Stimulated activated CD4-positive, alpha-beta T cell treated with anti-CD3 and anti-CD28 coated beads, Interleukin-1b, Interleukin-23, amount 100 ng/mL, for 4 hours (primary cell): ENCODE results near the gene DEFB125.
"Not testable (repeated sequence)": the region's sequence is repeated elsewhere in the genome, so short reads cannot be mapped to it uniquely, and the experiment has no call there.

Experiments used
- DNase-seq, 2 donors: peaks; one replicate each; pipeline ENCODE4 v3.0.0-alpha.2; 2020; ENCODE audit warnings: low read depth in 2 of 2

DEFB125 gene, protein sequence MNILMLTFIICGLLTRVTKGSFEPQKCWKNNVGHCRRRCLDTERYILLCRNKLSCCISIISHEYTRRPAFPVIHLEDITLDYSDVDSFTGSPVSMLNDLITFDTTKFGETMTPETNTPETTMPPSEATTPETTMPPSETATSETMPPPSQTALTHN

DNA sequence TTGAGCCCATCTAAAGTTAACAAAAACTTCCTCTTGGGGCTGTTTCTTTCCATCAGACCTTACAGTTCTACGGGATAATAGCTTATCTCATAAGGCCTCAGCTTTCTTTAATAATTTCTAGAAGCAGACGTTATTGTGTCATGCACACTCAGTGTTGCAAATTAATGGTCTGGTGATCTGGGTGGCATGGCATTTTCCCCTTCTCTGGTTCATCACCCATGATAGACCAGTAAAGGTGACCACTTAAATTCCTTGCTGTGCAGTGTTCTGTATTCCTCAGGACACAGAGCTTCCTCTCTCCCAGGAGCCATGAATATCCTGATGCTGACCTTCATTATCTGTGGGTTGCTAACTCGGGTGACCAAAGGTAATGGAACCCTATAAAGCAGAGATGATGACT lies at the start of gene DEFB125:
DEFB125 (plus strand) TSS at position 272 of the 400 bp plus-strand sequence; CDS start at position 310, 38 bp downstream.
- no peak for DNase-seq

DNA sequence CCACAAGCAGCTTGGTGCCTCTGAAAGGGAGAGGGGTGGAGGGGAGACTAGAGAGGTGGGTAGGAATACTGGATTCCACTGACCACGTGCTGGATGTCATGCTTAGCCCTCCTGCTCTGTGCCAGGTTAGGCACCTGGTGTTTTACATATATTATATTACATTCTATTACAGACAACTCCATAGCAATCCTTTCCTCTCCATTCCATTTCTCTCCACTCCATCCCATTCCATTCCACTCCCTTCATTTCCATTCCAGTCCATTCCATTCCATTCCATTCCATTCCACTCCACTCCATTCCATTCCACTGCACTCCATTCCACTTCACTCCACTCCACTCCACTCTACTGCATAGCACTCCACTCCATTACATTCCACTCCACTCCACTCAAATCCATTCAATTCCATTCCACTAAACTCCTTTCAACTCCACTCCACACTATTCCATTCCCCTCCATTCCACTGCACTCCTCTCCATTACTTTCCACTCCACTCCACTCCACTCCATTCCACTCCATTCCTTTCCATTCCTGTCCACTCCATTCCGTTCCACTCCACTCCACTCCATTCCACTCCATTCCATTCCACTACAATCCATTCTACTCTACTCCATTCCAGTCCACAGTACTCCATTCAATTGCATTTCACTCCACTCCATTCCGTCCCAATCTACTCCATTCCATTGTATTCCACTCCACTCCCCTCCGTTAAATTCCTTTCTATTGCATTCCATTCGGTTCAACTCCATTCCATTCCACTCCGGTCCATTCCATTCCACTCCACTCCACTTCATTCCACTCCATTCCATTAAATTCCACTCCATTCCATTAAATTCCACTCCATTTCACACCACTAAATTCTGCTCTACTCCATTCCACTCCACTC lies 27.2 kb upstream of the DEFB125 start:
- no peak for DNase-seq

DNA sequence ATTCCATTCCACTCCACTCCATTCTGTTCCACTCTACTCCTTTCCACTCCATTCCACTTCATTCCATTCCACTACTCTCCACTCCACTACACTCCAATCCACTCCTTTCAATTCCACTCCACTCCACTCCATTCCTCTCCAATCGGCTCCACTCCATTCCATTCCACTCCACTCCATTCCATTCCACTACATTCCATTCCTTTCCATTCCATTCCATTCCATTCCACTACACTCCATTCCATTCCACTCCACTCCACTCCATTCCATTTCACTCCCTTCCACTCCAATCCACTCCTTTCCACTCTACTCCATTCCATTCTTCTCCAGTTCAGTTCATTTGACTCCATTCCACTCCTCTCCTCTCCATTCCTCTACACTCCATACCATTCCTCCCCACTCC lies 26.2 kb upstream of the DEFB125 start:
- DNase-seq: no peak

DNA sequence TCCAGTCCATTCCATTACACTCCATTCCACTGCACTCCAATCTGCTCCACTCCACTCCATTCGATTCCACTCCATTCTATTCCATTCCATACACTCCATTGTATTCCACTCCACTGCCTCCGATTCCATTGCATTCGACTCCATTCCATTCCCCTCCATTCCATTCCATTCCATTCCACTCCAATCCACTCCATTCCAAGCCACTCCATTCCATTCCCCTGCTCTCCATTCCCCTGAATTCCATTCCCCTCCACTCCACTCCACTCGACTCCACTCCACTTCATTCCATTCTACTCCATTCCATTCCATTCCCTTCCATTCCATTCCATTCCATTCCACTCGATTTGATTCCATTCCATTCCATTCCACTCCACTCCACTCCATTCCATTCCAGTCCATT lies 25.7 kb upstream of the DEFB125 start:
- no peak for DNase-seq

DNA sequence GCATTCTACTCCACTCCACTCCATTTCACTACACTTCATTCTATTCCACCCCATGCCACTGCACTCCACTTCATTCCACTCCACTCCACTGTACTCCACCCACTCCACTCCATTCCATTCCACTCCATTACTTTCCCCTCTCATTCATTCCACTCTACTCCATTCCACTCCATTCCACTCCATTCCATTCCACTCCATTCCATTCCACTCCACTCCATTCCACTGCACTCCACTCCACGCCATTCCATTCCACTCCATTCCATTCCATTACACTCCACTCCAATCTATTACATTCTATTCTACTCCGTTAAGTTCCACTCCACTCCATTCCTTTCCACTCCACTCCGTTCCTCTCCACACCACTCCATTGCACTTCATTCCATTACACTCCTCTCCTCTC lies 25.0 kb upstream of the DEFB125 start:
- DNase-seq: no peak

DNA sequence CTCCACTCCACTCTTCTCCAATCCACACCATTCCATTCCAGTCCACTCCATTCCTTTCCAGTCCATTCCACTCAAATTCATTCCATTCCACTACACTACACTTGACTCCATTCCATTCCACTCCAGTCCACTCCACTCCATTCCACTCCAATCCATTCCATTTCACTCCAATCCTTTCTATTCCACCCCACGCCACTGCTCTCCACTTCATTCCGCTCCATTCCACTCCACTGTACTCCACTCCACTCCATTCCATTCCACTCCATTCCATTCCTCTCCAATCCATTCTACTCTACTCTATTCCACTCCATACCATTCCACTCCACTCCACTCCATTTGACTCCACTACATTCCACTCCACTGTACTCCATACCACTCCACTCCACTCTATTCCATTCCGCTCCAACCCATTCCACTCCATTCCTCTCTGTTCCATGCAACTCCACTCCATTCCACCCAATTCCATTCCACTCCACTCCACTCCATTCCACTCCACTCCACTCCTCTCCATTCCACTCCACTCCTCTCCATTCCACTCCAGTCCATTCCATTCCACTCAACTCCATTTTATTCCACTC lies 23.4 kb upstream of the DEFB125 start:
- DNase-seq: no peak

DNA sequence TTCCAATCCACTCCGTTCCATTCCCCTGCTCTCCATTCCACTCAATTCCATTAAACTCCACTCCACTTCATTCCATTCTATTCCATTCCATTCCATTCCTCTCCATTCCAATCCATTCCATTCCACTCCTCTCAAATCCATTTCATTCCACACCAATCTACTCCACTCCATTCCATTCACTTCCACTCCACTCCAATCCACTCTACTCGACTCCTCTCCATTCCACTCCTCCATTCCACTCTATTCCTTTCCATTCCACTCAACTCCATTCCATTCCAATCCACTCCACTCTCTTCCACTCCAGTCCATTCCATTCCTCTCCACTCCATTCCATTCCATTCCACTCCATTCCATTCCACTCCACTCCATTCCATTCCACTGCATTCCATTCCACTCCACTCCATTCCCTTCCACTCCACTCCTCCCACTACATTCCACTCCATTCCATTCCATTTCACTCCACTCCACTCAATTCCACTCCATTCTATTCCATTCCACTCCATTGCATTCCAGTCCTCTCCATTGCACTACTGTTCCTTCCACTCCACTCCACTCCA lies 22.6 kb upstream of the DEFB125 start:
- no peak for DNase-seq

DNA sequence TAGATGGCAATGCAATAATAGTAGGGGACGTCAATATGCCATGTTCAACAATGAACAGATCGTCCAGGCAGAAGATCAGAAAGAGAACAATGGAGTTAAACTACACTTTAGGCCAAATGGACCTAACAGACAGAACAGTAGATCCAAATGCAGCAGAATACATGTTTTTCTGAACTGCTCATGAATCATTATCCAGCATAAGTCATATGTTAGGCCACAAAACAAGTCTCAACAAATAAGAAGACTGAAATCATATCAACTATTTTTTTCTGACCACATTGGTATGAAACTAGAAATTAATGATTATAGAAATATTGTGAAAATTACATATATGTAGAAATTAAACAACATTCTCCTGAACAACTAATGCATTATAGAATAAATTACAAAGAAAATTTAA lies 10.2 kb upstream of the DEFB125 start:
- no peak for DNase-seq

DNA sequence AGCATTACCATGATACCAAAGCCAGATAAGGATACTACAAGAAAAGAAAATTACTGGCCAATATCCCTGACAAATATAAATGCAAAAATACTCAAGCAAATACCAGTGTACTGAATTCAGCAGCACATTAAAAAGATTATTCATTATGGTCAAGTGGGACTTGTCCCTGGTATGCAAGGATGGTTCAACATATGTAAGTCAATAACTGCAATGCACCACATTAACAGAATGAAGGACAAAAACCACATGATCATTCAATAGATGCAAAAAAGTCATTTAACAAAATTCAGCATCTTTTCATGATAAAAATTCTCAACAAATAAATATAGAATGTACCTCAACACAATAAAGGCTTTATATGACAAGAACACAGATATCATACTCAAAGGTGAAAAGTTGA lies 9.1 kb upstream of the DEFB125 start:
- no peak for DNase-seq

DNA sequence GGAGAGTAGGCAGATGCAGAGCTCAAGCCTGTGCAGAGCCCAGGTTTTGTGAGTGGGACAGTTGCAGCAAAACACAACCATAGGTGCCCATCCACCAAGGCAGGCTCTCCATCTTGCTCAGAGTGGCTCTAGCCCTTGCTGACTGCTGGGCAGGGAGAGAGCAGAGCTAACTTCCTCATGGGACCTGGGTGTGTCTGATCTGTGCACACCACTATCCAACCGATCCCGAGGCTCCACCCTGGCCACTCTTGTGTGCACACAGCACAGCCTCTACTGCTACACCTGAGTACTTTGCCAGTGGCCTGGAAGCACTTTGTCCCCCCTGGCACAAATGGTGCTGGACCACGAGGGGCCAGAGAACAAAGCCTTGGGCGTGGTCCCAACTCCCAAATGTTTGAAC lies 7.9 kb upstream of the DEFB125 start:
- no peak for DNase-seq

DNA sequence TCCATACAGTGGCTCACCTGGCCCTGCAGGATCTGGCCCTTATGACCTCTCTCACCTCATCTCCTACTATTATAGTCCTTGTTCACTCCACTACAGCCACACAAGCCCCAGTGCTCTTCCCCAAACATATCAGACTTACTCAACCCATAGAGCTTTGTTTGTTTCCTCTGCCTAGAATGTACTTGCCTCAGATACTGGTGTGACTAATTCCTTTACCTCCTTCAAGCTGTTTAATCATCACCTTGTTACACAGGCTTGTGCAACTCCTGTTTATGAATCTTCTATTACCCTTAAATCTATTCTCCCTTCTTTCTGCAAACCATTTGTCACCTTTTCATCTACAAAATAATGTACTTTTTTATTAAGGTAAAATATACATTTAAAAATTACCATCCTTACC lies 3.2 kb downstream of the DEFB125 start:
- DNase-seq: no peak

DNA sequence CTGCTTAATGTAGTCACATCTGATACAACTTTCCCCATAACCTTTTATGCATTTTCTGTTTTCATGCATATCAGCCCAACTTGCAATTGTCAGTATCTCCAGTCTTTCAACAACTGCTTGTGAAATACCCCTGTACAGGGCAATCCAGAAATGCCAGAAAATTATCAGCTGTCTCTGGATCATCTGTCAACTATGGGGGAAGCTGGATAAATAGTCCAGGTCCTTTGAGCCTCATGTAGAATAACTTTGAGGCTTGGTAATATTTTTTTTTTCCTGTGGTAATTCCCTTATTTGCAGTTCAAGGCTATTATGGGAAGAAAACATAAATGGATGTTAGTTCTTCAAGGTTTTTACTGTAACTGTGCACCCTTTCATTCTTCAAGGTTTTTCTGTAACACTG lies 6.2 kb downstream of the DEFB125 start:
- DNase-seq: no peak

DNA sequence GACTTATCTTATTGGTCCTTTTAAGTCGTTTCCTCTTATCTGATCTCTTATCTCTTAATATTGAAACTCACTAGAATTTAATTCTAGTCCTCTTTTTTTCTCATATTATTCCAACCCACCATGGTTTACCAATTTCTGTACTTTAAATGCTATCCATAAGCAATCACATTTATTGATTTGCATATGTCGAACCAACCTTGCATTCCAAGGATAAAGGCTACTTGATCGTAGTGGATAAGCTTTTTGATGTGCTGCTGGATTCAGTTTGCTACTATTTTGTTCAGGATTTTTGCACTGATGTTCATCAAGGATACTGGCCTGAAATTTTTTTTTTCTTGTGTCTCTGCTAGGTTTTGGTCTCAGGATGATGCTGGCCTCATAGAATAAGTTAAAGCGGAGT lies 7.7 kb downstream of the DEFB125 start:
- DNase-seq: no peak

DNA sequence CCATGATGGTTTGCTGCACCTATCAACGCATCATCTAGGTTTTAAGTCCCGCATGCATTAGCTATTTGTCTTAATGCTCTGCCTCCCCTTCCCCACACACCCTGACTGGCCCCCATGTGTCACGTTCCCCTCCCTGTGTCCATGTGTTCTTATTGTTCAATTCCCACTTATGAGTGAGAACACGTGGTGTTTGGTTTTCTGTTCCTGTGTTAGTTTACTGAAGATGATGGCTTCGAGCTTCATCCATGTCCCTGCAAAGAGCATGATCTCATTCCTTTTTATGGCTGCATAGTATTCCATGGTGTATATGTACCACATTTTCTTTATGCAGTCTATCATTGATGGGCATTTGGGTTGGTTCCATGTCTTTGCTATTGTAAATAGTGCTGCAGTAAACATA lies 10.2 kb downstream of the DEFB125 start:
- DNase-seq: not testable (repeated sequence)

DNA sequence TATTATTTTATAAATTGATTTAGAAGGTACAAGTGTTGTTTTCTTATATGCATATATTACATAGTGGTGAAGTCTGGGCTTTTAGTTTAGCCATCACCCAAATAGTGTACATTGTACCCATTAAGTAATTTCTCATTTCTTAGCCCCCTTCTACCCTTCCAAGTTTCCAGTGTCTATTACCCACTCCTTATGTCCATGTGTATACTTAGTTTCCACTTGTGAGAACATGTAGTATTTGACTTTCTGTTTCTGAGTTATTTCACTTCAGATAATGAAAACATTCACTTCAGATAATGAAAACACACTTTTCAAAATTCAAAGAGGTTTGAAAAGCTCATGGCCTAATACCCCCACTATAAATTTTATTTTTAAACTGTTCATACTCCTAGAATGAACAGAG lies 14.5 kb downstream of the DEFB125 start:
- no peak for DNase-seq

DNA sequence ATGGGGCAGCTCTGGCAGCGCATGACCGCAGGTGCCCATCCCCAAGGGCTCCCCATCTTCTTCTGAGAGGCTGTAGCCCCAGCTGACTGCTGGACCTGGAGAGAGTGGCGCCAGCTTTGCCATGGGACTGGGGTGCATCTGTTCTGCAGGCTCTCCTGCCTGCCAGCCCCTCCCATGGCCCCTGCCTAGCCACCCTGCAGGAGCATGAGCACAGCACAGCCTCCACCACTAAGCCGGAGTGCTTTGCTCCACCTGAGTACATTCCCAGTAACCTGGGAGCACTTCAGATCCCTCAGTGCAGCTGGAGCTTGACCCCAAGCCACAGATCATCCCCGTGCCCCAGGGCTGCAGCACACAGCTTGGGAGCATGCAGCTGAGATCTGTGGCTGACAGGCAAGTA lies 16.0 kb downstream of the DEFB125 start:
- DNase-seq: no peak

DNA sequence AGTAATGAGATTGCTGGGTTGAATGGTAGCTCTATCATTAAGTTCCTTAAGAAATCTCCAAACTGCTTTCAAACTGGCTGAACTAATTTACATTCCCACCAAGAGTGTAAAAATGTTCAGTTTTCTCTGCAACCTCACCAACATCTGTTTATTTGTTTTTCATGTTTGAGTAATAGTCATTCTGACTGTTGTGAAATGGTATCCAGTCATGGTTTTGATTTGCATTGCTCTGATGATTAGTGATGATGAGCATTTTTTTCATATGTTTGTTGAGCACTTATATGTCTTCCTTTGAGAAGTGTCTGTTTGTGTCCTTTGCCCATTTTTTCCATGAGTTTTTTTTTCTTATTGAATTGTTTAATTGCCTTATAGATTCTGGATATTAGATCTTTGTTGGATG lies 24.9 kb downstream of the DEFB125 start:
- no peak for DNase-seq

DNA sequence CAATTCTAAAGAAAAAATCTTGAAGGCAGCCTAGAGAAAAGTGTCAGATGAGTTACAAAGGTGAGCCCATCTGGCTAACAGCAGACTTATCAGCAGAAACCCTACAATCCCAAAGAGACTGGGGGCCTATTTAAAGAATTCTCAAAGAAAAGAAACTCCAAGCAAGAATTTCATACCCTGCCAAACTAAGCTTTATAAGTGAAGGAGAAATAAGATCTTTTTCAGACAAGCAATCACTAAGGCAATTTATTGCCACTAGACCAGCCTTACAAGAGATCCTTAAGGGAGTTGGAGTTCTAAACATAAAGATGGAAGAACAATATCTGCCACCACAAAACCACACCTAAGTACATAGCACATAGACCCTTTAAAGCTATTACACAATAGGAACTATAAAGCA lies 30.0 kb downstream of the DEFB125 start:
- no peak for DNase-seq

DNA sequence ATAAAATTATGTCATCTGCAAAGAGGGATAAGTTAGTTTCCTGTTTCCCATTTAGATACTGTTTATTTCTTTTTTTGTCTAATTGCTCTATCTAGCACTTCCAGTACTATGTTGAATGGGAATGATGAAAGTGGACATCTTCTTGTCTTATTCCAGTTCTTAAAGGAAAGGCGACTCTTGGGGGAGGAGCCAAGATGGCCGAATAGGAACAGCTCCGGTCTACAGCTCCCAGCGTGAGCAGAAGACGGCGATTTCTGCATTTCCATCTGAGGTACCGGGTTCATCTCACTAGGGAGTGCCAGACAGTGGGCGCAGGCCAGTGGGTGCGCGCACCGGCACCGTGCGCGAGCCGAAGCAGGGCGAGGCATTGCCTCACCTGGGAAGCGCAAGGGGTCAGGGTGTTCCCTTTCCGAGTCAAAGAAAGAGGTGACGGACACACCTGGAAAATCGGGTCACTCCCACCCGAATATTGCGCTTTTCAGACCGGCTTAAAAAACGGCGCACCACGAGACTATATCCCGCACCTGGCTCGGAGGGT lies 42.4 kb downstream of the DEFB125 start:
- DNase-seq: not testable (repeated sequence)

DNA sequence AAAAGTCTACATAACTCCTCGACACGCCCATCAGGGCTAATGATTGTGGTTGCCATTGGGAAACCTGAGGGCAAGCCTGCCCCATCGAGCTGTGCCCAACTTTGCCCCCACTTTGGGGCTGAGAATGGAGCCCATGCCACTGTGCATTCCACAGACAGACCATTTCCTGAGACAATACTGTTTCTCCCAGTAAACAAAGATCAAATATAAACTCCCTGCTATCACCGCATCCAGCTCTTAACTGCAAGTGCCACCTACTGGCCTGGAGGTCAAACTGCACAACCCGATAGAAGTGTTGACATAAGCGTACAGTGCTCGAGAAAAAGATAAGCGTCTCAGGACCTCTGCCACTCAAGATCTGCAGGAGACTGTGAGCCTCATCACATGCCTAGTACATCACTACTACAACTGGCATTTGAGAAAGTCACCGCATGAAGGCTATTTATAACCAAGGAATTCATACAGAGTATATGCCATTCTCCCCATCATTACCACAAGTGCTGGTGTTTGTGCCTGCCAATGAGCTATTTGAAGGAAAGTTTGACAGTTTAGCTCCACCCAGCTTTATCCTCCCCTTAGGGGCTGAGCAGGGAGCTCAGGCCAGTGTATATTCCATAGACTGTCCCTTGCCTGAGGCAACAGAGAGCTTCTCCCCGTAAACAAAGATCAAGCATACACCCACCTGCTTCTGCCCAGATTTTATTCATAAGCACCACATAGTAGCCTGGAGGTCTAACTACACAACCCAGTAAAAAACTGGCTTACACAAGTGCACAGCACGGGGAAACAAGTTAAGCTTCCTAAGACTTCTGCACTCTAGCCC lies 50.4 kb downstream of the DEFB125 start:
- no peak for DNase-seq

DNA sequence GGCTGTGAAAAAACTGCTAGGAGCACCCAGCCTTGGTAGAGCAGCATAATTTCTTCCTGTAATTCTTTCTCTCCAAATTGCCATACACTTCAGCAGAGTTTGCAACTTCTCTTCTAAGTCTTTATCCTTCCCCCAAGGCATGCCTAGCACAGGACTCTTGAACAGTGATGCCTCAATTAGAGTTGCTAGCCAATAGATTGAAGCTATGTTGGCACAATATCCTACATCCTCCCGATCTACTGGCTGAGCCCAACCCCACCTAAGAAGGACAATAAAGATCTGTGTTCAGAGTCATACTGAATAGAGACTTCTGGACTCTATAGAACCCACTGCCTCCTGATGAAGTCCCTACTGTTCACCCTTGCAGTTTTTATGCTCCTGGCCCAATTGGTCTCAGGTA lies 54.8 kb downstream of the DEFB125 start, which contains the start of gene DEFB126:
DEFB126 (plus strand) TSS at position 301 of the 400 bp plus-strand sequence; CDS start at position 340, 39 bp downstream.
- DNase-seq: no peak

DNA sequence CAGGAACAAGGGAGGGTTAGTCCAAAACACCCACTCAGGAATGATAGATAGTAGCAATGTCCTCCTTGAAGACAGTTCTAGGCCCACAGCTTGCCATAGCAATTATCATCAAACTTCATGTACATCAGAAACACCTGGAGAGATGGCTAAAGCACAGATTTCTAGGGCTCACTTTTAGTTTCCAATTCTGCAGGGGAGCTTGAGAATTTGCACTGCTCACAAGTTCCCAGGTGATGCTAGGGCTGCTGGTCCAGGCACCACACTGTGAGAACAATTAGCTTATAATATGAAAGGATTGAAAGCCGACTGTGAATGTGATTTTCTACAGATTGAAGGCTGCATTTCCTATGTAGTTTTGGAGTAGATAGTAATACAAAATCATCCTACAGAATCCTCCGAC lies 58.4 kb downstream of the DEFB125 start:
- DNase-seq: no peak
